ENCODE data around the gene FSTL4. TPM values are rescaled to one million over a fixed set of nuclear protein-coding genes. Genes with fewer than 3 reads are reported as not detected.

Gene FSTL4
- total and polyA plus RNA-seq, 2 of the 13 experiments (the other 11 are each of a cell fraction or from before 2014, with no cell fraction given): 2.1 to 3.0 TPM

- Histone ChIP-seq H2AFZ (ENCODE audit: low read length) (no peak overlapping the region), H3K4me3 (replicated peaks in 1 of 3; ENCODE audit: insufficient read depth in 1 of 3, low read depth in 2 of 3, low read length in 3 of 3) (no peak overlapping the region), H3K27me3 (ENCODE audit: control insufficient read depth in 1 of 2, insufficient read depth in 2 of 2, low read length in 2 of 2) (peaks cover 2 to 3% of the 10 kb centered on the region in 2 experiments; a peak in 3 of 5 replicates), H3K9ac (ENCODE audit: insufficient read depth, low read depth, low read length) (no peak overlapping the region), H4K20me1 (ENCODE audit: insufficient read depth, low read length) (no peaks in the 10 kb centered on the region), H3K27ac (ENCODE audit: extremely low read length, insufficient read depth, low read length) (no peak overlapping the region), H3K4me1 (ENCODE audit: insufficient read depth, low read length) (no peaks in the 10 kb centered on the region), H3K9me3 (ENCODE audit: low read length) (no peaks in the 10 kb centered on the region), H3K36me3 (replicated peaks in 1 of 2; ENCODE audit: control insufficient read depth in 1 of 2, insufficient read depth in 2 of 2, low read length in 2 of 2) (no peaks in the 10 kb centered on the region), H3K4me2 (ENCODE audit: low read depth, low read length) (no peak overlapping the region), H3K79me2 (ENCODE audit: insufficient read depth, low read length) (no peaks in the 10 kb centered on the region)
- intact Hi-C loops (cut with micrococcal nuclease; ENCODE audit: unreplicated experiment): no loop called here
- in situ Hi-C loops (cut with HindIII; ENCODE audit: extremely low pct_ligation_motif_present, low pct_unique_long_range_greater_than_20kb): no loop called here
- CTCF ChIA-PET (ENCODE audit: low intra/inter-chr PET ratio, low total read pairs): no interaction called here
- no TSS peak for BruUV-seq (replicated peaks)
- no peak for ATAC-seq
- no peak for TF ChIP-seq ZNF850 (CRISPR knock-in tag; conservative IDR thresholded peaks at IDR 0.05)
- POLR2A ChIA-PET: no interaction called here
- no peak for DNase-seq (ENCODE audit: low spot score)
- FAIRE-seq: no peak
- WGBS (ENCODE audit: low lambda C conversion rate): 13% methylated on average over 5 of the region's 9 CpGs
Observed at GRCh38 chr5:133337795-133338445, 274.4 kb downstream of the FSTL4 start.

- no peak for FAIRE-seq
- POLR2A ChIA-PET: no interaction called here
- Histone ChIP-seq H3K9me3 (ENCODE audit: low read length) (no peaks in the 10 kb centered on the region), H3K27me3 (ENCODE audit: control insufficient read depth in 1 of 2, insufficient read depth in 2 of 2, low read length in 2 of 2) (peaks cover 3 to 6% of the 10 kb centered on the region in 2 experiments; a peak in 3 of 5 replicates), H3K36me3 (replicated peaks in 1 of 2; ENCODE audit: control insufficient read depth in 1 of 2, insufficient read depth in 2 of 2, low read length in 2 of 2) (no peaks in the 10 kb centered on the region), H3K4me2 (ENCODE audit: low read depth, low read length) (no peak overlapping the region), H2AFZ (ENCODE audit: low read length) (no peak overlapping the region), H4K20me1 (ENCODE audit: insufficient read depth, low read length) (no peaks in the 10 kb centered on the region; the same call in 1 of the 2 replicates), H3K27ac (ENCODE audit: extremely low read length, insufficient read depth, low read length) (no peak overlapping the region), H3K79me2 (ENCODE audit: insufficient read depth, low read length) (no peaks in the 10 kb centered on the region), H3K9ac (ENCODE audit: insufficient read depth, low read depth, low read length) (no peak overlapping the region), H3K4me1 (ENCODE audit: insufficient read depth, low read length) (no peaks in the 10 kb centered on the region), H3K4me3 (replicated peaks in 1 of 3; ENCODE audit: insufficient read depth in 1 of 3, low read depth in 2 of 3, low read length in 3 of 3) (no peak overlapping the region)
- DNase-seq (ENCODE audit: low spot score): no peak
- CTCF ChIA-PET (ENCODE audit: low intra/inter-chr PET ratio, low total read pairs): no interaction called here
- 10% methylated on average over 3 of the region's 12 CpGs for whole genome bisulfite sequencing (ENCODE audit: low lambda C conversion rate)
- no TSS peak for BruUV-seq (replicated peaks)
- ATAC-seq: no peak
- intact Hi-C loops (cut with micrococcal nuclease; ENCODE audit: unreplicated experiment): no loop called here
- in situ Hi-C loops (cut with HindIII; ENCODE audit: extremely low pct_ligation_motif_present, low pct_unique_long_range_greater_than_20kb): no loop called here
- TF ChIP-seq ZNF207 (IDR thresholded peaks at IDR 0.05; ENCODE audit: borderline replicate concordance) (no peak), NFE2 (CRISPR knock-in tag; IDR thresholded peaks at IDR 0.05) (no peak), POGZ (CRISPR knock-in tag; IDR thresholded peaks at IDR 0.05) (no peak), FOSL2 (CRISPR knock-in tag; IDR thresholded peaks at IDR 0.05) (no peak), RXRA (CRISPR knock-in tag; IDR thresholded peaks at IDR 0.05) (no peak), ZNF251 (CRISPR knock-in tag; IDR thresholded peaks at IDR 0.05) (no peak), TSC22D2 (CRISPR knock-in tag; IDR thresholded peaks at IDR 0.05; ENCODE audit: borderline replicate concordance) (no peak), AGO1 (IDR thresholded peaks at IDR 0.05; ENCODE audit: low read depth, low read length, poor library complexity, severe bottlenecking) (no peak), BCLAF1 (IDR thresholded peaks at IDR 0.05) (no peak), ZSCAN5A (CRISPR knock-in tag; IDR thresholded peaks at IDR 0.05; ENCODE audit: borderline replicate concordance) (no peak), ZMYM2 (CRISPR knock-in tag; IDR thresholded peaks at IDR 0.05) (no peak), HNRNPH1 (optimal IDR thresholded peaks at IDR 0.05; ENCODE audit: low read depth, low read length) (no peak), ZNF816 (CRISPR knock-in tag; IDR thresholded peaks at IDR 0.05; ENCODE audit: borderline replicate concordance) (no peak)
Observed at GRCh38 chr5:133336969-133337410, 275.4 kb downstream of the FSTL4 start.

All from HepG2 (cell line).